Measurements from ENCODE around the gene GON4L.
"Not testable (repeated sequence)": the region's sequence is repeated elsewhere in the genome, so short reads cannot be mapped to it uniquely, and the experiment has no call there.

Gene GON4L, protein sequence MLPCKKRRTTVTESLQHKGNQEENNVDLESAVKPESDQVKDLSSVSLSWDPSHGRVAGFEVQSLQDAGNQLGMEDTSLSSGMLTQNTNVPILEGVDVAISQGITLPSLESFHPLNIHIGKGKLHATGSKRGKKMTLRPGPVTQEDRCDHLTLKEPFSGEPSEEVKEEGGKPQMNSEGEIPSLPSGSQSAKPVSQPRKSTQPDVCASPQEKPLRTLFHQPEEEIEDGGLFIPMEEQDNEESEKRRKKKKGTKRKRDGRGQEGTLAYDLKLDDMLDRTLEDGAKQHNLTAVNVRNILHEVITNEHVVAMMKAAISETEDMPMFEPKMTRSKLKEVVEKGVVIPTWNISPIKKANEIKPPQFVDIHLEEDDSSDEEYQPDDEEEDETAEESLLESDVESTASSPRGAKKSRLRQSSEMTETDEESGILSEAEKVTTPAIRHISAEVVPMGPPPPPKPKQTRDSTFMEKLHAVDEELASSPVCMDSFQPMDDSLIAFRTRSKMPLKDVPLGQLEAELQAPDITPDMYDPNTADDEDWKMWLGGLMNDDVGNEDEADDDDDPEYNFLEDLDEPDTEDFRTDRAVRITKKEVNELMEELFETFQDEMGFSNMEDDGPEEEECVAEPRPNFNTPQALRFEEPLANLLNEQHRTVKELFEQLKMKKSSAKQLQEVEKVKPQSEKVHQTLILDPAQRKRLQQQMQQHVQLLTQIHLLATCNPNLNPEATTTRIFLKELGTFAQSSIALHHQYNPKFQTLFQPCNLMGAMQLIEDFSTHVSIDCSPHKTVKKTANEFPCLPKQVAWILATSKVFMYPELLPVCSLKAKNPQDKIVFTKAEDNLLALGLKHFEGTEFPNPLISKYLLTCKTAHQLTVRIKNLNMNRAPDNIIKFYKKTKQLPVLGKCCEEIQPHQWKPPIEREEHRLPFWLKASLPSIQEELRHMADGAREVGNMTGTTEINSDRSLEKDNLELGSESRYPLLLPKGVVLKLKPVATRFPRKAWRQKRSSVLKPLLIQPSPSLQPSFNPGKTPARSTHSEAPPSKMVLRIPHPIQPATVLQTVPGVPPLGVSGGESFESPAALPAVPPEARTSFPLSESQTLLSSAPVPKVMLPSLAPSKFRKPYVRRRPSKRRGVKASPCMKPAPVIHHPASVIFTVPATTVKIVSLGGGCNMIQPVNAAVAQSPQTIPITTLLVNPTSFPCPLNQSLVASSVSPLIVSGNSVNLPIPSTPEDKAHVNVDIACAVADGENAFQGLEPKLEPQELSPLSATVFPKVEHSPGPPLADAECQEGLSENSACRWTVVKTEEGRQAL (N-terminal part only)

DNA sequence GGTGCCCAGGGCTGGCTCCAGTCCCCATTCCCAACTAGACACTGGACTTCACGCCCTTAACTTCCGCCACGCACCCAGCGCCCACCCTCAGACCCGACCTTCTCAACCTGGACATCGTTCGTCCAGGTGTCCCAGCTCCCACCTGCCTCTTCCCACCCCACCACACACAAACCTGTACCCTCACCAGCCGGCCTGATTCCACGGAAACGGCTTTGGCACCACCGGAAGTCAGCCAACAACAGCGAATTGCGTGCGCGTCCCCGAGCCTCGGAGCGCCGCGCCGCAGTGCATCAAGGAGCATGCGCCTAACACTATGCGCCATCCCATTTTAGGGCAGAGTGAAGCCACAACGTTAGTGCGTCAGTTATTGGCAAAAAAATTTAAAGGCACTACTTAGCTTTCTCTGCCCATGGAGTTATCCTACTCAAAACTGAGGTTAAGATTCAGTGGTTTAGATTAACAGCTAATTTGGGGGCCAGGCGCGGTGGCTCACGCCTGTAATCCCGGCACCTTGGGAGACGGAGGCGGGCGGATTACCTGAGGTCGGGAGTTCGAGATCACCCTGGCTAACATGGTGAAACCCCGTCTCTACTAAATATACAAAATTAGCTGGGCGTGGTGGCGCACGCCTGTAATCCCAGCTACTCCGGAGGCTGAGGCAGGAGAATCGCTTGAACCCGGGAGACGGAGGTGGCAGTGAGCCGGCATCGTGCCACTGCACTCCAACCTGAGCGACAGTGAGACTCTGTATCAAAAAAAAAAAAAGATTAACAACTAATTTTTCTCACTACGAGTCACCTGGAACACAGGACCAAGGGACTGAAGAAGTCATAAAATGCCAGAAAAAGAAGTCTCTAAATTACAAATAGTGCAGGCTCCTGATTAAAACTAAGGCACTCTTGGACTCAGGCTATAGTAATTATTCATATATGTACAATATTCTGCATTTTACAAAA lies at the start of gene GON4L:
TSS of gene GON4L (minus strand) at position 240 of the 956 bp plus-strand sequence. CDS start 3,434 bp downstream, outside the sequence.
- peak; percentile 93 for DNase-seq

DNA sequence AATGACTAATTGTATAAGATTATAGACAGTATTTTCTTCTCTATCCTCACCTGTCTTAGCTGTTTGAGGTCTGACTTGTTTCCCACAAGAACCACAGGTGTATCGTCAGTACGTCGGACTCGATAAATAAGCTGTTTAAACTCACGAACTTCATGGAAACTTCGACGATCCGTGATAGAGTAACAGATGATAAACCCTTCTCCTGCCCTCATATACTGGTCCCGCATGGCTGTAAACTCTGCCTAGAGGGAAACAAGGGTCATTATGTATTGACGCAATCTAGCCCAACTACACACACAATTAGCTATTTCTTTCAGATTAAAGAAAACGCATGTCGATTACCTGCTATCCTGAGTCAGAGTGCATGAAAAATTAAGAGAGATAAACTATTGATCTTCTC lies 47.2 kb upstream of the GON4L start:
- DNase-seq = no peak

DNA sequence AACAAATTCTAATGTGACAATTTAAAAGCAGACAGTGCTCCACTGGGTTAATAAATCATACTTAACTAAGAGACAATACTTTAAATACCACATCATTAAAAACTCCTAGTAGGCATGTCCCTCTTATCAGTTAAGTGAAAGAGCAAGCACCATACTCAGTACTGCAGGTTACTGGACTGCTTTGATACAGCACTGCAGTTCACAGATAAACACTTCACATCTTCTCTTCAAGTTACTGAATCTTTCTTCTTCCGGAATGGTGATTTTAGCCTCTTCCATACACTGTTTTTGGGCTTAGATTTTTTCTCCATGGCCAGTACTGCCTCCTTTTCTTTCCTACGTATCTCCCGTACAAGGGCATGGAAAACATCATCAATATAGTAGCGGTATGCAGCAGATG lies 43.1 kb upstream of the GON4L start:
- DNase-seq = no peak

DNA sequence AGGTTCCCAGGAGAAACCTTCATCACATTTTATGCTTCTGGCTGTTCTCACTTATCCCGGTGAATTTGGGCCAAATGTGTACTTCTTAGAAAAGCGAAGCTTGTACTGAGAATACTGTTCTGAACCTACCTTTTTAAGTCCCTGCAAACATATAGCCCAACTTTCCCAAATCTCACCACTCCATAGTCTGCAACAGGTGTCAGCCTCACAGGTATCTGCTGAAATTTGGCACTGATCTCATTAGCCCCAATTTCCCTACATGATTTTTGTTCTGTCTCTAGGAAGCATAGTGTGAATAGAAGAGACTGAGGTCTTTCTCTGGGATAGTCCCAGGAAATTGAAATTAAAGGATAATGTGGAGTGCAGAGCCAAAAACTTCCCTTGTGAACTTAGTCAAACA lies 42.7 kb upstream of the GON4L start:
- no peak for DNase-seq

DNA sequence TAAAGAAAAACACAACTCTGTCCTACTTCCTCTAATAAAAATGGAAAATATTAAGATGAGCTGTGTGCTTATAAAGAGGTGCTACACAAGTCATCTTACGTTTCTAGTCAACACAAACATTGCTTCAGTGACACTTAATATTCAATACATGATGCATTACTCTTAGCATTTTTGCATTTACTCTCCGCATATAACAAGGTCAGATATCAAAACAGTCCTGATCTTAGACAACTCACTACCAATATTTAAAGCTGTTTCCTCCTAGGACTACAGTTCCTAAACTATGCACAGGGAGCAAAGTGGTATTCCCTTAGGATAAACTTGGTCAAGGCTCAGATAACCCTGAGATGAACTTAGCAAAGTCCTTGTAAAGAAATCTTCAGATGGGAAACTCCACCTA lies 41.9 kb upstream of the GON4L start:
- no peak for DNase-seq

DNA sequence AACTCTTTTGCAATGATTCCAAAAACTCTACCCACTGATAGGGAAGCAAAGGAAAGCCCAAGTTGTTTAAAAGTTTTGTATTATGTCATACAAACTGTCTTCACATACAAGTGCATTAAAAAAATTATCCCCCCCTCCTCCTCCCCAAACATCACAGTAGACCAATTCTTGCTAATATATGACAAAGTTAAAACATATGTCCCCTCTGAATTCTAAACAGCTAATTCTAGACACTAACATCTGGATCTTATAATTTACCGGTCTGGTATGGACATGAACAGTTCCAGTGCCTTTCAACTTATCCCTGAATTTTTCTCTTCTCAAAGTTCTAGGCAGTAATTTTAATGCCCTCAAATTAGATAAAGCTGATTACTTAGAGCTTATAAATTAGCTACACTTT lies 40.7 kb upstream of the GON4L start:
- DNase-seq = no peak

DNA sequence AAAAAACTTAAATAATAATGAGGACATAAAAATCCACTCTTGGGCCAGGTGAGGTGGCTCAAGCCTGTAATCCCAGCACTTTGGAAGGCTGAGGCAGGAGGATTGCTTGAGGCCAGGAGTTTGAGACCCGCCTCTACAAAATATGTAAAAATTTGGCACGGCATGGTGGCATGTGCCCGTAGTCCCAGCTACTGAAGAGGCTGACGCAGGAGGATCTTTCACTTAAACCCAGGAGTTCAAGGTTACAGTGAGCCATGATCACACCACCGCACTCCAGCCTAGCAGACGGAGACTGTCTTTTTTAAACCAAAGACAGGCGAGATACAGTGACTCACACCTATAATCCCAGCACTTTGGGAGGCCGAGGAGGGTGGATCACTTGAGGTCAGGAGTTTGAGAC lies 39.5 kb upstream of the GON4L start:
- DNase-seq = not testable (repeated sequence)

DNA sequence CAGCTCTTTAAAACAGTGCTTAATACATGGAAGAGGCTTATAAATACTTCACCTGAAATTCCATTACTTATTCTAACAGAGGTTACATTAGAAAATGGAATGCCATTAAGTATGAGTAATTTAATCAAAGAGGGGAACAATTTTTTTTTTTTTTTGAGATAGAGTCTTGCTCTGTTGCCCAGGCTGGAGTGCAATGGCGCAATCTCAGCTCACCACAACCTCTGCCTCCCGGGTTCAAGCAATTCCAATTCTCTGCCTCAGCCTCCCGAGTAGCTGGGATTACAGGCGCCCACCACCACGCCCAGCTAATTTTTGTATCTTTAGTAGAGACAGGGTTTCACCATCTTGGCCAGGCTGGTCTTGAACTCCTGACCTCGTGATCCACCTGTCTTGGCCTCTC lies 38.6 kb upstream of the GON4L start:
- not testable (repeated sequence) for DNase-seq

DNA sequence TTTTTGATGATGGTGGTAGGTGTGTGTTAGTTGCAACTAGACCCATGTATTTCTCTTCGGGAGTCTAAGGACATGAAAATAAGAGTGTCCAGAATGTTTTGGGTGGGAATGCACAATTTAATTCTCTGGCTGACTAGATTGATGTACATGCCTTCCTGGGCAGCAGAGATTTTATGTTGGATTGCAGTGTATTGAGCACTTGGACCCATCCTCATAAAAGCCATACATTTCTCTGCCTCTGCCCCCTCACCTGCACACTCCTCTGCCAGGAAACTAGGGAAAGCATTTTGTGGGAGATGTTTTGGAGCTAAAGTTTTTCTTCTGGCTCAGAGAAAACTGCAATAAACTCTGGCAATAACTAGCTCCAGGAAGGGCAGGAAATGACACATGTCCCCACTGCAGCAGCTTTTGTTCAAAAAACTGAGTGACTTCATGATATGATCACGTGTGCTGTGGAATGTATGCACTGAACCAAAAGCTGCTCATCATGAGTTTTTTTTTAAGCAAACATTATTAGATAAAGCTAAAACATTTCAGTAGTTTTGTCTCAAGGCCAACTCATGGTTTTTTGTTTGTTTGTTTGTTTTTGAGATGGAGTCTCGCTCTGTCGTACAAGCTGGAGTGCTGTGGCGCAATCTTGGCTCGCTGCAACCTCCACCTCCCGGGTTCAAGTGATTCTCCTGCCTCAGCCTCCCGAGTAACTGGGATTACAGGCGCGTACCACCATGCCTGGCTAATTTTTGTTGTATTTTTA lies 36.6 kb upstream of the GON4L start:
- DNase-seq = peak; percentile 34

DNA sequence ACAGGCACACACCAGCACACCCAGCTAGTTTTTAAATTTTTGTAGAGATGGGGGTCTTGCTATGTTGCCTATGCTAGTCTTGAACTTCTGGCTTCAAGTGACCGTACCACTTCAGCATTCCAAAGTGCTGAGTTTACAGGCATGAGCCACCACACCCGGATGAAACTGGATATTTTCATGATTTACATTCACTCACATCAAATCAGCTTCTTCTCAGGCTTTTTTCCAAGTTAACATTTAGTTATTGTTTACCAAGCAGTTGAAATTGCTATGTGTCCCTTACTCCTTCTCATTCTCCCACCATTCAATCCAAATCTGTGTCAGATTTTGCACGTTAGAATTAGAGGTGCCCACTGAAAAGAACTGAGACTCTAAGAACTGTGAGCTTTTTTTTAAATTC lies 35.8 kb upstream of the GON4L start:
- DNase-seq = no peak

DNA sequence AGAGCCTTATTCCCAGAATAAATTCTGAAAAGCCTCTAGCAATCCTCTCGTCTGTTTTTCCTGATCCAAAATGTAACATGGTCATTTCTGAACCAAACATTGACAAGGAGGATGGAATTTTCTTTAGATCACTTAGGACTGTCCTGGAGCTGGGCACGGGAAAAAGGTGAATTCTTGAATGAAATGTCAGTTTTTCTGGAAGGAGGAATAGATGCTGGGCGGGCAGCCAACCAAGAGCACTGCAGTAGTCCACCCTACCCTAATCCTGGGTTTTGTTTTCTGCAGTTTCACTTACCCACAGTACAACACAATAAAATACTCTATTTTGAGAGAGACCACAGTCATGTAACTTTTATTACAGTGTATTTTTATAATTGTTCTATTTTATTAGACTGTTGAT lies 33.2 kb upstream of the GON4L start:
- DNase-seq = no peak

DNA sequence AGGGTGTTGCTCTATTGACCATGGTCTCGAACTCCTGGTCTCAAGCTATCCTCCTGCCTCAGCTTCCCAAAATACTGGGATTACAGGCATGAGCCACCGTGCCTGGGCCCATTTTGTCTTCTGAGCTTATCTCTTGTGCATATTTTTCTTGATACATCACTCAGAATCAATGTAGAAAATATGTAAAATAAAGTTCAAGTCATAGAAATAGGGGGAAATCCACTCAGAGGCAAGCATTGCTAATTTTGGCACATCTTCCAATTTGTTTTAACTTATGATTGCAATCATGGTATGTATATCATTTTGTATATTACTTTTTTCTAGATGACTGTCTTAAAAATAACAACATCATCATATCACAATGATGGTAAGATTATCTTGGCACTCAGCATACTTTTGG lies 32.6 kb upstream of the GON4L start:
- DNase-seq = no peak

DNA sequence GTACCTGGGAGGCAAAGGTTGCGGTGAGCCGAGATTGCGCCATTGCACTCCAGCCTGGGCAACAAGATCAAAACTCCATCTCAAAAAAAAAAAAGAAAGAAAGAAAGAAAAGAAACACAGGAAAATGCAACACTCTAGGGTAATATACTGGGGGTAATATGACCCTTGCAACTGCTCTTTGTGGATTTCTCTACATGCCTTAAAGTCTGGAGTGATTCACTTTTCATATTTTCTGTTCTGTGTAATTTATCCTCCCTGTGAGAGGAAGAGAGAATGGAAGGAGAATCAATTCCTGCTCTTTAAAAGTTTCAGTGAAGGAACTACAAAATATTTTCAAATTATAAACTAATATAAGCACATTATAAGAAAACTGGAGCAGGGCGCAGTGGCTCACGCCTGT lies 31.5 kb upstream of the GON4L start:
- DNase-seq = no peak

DNA sequence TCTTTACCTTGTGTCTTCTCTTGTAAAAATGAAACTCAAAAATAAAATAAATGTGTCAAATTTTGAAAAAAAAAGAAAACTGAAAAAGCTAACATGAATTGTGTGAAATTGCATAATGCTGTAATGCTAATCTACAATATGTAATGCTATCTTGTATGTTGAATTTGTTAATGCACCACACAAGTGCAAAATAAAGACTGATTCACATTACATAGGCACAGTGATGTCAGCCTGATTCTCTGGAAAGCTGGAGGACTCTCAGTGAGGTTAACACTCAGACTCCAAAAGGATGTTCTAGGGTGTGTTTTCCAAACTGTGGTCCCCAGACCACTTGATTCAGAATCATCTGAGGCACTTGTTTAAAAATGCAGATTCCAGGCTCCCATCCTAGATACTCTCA lies 28.0 kb upstream of the GON4L start:
- DNase-seq = no peak

DNA sequence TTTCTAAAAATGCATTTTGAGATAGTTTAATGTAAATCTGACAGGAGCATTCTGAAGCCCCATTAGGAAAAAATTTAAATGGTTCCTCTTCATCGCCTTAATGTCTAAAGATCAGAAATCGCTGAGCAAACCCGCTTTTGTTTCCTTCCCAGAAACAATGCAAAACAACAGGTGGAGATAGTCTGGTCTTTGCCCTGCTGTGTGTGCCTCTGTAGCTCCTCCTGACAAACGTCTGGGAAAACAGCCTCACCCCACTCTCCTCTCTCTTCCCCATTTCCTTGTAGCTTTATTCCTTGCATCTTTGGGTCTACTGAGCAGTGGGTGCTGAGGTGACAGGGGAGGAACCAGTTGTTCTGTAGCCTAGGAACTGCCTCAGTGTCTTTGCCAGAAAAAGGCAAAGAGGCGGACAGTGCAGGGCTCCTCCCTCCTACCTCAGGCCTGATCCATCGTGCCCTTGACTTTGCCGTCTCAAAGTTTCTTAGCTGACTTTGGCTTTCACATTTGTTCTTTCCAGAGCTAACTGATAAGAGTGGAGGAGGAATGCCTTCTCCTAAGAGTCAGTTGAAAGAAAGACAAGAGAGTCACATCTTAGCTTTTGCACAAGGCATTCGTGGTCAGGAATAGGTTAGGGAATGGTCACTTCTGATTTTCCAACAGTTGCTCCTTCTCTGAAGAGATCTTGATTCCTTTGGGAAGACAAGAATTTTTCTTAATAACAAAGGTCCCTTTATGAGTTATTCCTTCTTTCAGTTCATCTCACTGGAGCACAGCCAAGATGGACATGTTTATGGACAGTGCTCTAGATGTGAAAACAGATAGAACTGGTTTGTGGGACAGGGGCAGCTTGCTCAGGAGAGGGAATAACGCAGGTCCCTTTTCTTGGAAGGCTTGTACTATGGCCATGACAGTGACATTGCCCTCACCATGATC lies 27.3 kb upstream of the GON4L start:
- no peak for DNase-seq

DNA sequence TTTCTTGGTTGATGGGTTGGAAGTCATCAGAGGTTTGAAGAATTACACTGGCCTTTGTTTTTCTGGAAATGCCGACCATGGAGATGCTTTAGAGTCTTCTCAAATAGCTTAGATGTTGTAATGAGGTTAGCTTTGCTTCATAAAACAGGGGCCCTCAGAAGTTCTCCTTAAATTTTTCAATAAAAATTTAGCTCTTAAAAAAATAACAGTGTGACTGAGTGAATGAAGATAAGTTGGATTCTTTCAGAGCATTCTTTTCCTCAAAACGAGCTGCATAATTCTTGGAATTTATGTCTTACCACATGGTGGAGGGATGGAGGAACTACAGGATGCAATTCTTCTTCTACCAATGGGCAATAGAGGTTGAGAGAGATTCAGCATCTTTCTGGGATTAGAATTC lies 25.8 kb upstream of the GON4L start:
- DNase-seq = no peak

DNA sequence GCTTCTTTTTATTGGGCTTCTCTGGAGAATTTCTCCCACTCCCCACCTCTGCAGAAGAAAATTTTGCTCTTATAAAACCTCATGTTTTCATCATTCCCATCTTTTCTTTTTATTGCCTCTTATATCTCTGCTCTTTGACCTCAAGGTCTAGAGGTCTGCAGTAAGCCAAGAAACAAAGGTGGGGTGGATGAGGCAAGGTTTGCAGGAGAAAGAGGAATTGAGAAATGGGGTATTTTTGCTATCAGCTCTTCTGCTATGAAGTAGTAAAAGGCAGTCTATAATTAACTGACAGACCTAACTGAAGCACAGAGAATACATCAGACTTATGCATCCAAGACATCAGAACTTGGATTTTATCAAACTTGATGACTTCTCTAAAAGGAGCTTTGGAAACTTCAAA lies 25.2 kb upstream of the GON4L start:
- no peak for DNase-seq

DNA sequence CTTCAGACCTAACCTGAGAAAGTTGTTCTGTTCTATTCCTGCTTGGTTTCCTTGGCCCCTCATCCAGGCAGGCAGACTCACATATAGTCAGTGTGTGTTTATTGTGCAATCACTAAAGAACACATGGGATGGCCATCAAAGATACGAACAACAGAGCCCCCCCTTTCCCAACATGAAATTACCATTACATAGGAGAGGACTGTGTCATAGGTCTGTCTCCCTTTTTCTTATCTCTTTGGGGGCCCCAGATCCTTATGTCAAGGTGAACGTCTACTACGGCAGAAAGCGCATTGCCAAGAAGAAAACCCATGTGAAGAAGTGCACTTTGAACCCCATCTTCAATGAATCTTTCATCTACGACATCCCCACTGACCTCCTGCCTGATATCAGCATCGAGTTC lies 23.9 kb upstream of the GON4L start:
- no peak for DNase-seq

DNA sequence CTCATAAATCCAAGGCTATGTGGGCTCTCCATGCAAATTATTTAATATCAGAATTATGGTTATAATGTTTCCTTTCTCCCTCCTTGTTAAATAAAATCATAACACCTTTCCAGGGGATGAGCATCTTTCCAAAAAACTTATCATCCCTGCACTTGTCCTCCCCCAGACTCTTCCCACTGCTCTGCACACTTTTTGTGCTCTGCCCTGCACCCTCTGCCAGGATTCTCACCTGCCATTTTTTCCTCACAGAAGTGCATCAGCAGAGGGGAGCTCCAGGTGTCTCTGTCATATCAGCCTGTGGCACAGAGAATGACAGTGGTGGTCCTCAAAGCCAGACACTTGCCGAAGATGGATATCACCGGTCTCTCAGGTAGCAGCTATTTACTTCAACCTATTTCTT lies 23.2 kb upstream of the GON4L start:
- DNase-seq = no peak

DNA sequence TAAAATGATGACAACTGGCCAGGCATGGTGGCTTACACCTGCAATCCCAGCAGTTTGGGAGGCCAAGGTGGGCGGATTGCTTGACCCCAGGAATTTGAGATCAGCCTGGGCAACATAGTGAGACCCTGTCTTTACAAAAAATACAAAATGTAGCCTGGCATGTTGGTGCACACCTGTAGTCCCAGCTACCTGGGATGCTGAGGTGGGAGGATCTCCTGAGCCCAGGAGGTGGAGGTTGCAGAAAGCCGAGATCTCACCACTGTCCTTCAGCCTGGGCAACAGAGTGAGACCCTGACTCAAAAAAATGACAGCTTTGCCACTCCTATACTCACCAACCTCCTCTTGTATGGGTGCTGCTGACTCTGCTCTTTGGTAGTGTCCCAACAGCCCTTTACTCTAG lies 20.9 kb upstream of the GON4L start:
- DNase-seq = no peak

Data from CD4-positive, alpha-beta T cell treated with Interleukin-21 for 1 hour (primary cell).